Tongue (tissue), 2 donors: ENCODE data around the gene ZNF697. TPM values are rescaled to one million over a fixed set of nuclear protein-coding genes. Genes with fewer than 3 reads are reported as not detected.
A peak's percentile ranks its signal among the peaks of the same experiment; 100 is the strongest.
"Not testable (repeated sequence)": the region's sequence is repeated elsewhere in the genome, so short reads cannot be mapped to it uniquely, and the experiment has no call there.

Experiments
- DNase-seq: peaks from one replicate; pipeline ENCODE4 v3.0.0-alpha.2; 2015
- total RNA-seq: library from RNA; depleted of rRNA; stranded (reverse); fragments of >200 nt; gene quantifications from one replicate; pipeline ENCODE4 v1.2.3, GENCODE V29; 2014

ZNF697 gene
- total RNA-seq, 1 donor from 2014 or later: 15.0 TPM

DNA sequence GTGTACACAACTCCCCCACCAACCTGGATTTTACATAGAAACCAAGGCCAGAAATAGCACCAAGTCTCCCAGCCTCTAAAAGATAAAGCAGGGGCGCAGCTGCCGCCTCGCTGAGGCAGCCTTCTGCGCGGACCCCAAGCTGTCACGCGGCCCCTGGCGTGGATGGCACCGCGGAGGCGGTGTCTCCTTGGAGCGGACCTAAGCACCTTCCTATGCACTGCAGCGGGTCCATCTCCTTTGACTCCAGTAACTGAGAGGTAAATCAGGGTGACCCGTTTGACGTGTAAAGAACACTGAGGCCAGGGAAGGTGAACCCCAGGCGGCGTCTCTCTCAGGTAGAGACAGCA, 17.0 kb downstream of the ZNF697 start:
- DNase-seq: no peak

DNA sequence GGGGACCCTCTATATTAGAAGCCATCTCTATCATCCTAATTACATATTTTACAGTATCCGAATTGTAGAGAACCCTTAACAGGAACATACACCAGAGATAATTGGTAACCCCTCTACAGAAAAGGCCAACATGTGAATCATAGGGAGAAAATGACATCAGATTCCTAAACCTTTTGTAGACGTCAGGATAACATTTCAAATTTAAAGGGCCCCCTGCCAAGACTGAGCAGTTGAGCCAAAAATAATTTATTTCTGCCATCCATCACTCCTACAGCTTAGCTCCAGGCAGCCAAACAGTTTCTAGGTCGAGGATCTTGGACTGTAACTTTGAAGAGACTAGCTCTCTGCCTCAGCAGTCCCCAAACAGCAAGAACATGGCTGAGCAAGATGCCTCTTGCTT, 21.2 kb downstream of the ZNF697 start:
- DNase-seq: peak; percentile 55

DNA sequence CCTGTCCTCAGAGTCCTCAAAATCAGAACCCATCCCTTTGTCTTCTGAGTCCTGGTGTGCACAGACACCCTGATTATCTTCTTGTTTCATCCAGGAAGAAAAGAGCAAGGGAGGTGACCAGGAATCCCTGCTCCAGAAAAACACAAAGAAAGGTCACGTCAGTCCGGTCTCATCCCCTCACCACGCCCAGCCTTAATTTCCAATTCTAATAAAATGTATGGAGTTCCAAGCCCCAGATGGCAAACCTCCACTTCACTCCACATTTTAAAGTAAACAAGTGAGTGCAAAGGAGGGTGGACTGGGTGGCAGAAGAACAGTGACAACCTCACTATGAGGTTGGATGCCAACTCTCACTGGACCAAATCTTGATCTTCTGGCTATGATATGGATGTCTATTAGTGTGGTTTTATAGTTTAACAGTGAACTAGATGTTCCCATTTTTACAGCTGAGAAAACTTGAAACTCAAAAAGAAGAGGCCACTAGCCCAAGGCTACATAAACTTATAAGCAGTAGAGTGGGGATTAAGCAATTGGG, 22.0 kb downstream of the ZNF697 start:
- DNase-seq: no peak

DNA sequence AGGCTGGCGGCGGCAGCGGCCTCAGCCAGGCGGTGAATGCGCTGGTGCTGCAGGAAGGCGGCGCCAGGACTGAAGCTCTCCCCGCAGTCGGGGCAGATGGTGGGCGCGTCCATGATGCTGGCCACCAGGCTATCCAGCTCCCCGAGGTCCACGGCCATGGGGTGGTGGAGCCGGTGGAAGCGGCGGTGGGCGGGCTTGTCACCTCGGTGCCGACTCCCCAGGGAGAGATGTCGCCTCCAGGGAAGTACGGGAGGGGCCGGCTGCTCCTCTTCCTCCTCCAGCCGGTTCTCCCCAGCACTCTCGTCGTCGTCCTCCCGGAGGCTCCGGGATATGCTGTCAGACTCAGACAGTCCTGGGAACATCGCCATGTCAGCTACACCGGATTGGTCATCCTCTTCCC, 24.4 kb downstream of the ZNF697 start:
- no peak for DNase-seq

DNA sequence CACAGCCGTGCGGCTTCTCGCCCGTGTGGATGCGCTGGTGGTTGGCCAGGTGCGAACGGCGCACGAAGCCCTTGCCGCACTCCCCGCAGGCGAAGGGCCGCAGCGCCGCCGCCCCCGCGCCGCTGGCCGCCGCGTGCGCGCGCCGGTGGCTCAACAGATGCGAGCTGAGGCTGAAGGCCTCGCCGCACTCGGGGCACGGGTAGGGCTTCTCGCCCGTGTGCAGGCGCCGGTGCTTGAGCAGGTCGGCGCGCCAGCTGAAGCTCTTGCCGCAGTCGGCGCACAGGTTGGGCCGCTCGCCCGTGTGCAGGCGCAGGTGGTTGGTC, 24.9 kb downstream of the ZNF697 start:
- DNase-seq: no peak

DNA sequence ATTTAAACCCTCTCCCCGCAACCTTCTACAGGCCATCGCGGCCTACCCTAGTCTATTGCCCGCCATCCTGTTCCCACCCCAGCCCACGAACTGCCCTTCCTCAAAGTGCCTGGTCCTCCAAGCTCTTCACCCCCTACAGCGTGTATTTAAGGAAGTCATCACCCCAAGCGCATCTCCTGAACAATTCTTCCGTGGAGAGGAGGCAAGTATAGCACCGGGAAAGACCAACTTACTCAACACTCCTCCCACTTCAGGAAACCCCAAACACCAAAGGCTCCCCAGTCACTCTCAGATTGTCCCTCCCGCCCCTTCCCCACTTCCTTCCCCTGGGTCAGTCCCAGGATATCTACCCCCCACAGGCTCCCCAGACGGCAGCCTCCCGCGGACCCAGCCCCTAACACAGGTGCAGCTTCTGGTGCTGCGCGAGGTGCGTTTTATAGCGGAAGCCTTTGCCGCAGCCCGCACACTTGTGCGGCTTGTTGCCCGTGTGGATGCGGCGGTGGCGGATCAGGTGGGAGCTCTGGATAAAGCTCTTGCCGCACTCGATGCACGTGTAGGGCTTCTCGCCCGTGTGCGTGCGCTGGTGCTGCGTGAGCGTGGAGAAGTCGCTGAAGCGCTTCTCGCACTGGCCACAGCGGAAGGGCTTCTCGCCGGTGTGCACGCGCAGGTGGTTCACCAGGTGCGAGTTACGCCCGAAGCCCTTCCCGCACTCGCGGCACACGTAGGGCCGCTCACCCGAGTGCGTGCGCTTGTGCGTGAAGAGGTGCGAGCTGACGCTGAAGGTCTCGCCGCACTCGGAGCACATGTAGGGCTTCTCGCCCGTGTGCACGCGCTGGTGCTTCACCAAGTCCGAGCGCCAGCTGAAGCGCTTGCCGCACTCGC, 25.5 kb downstream of the ZNF697 start:
- DNase-seq: no peak

DNA sequence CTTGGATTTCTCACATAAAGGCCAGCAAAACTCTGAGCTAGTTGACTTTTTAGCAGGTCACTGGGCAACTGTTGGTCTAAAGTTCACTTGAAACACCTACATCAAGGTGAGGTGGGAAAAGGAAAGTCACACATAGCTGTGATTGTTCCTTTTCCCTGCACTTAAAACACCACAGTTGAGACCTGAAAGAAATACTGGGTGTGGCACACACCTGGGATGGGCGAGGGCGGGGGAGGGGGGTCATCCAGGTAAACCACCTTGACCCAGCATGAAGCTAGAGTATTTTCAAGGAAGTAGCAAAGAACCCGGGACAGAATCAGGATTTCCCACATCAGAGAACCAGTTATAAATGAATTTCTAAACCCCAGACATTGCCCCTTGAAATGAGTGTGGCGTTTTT, 26.4 kb downstream of the ZNF697 start:
- no peak for DNase-seq

DNA sequence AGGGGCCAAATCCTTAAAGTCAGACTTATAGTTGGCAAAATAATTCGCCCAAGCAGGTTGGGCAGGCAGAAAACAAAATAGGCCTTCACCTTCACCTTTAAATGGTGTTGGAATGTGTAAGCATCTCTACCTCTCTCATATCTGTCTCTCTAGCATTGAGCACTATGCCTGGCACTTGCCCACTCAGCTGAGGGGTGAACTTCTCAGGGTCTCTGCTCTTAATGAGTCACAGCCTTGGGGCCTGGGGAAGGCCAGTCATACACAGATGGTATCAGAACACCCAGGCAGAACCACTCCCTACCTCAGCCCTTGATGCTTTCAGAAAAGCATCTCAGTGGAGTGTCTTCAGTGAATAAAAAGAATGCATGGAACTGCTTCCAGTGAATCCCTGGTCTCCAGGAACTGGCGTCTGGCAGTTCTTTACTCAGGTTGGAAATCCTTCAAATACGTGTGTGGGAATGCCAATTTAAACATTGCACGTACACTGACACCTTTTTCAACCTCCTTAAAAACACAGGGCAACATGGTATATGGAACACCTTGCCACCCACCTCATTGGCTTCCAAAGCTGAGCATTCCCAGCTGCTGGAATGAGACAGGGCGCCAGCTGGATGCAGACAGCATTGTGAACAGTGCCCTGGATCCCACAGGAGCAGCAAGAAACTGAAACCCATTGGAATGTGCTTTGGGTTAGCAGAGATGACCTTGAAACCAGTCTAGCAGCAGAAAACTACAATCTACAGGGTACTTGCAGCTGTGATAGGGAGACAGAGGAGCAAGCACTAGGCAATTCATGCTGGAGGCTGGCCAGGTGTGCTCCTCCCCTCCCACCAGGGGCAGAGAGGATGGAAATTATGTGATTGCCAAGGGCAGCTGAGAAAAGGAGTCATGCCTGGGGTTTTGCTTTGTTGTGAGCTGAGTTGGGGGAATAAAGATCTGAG, 30.0 kb downstream of the ZNF697 start:
- DNase-seq: peak; percentile 85

DNA sequence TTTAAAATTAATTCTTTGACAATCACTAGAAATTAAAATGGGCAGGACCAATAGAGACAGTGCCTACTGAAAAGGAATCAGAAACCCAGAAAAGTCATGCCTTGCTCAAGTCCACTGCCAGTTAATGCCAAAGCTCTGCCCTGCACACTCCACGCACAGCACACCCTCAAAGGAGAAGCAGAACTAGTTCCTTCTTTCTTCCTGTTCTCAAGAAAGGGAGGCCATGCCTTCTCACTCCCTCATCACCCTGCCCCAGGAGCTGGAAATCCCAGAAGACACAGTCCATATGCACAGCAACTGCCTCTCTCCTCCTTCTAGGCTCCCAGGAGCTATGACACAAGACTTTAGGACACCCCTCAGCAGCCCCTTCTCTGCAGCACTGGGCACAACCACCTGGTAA, 31.3 kb downstream of the ZNF697 start:
- DNase-seq: not testable (repeated sequence)

DNA sequence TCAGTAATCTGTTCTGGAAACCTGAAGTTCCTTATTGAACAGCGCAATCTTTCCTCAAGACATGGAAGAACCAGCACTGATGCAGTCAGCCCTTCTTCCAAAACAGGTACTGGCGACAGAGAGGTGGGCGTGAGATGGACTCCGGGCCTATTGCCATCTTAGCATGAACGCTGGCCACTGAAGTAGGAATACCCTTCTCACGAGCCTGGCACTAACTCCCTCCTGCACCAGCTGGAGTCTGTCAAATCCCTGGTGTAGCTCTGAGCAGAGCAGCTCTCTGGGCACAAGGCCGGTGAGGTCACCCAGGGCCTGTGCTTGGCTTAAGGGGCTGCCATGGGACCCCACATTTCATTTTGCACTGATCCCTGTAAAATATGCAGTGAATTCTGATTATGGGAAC, 33.0 kb downstream of the ZNF697 start:
- DNase-seq: not testable (repeated sequence)

DNA sequence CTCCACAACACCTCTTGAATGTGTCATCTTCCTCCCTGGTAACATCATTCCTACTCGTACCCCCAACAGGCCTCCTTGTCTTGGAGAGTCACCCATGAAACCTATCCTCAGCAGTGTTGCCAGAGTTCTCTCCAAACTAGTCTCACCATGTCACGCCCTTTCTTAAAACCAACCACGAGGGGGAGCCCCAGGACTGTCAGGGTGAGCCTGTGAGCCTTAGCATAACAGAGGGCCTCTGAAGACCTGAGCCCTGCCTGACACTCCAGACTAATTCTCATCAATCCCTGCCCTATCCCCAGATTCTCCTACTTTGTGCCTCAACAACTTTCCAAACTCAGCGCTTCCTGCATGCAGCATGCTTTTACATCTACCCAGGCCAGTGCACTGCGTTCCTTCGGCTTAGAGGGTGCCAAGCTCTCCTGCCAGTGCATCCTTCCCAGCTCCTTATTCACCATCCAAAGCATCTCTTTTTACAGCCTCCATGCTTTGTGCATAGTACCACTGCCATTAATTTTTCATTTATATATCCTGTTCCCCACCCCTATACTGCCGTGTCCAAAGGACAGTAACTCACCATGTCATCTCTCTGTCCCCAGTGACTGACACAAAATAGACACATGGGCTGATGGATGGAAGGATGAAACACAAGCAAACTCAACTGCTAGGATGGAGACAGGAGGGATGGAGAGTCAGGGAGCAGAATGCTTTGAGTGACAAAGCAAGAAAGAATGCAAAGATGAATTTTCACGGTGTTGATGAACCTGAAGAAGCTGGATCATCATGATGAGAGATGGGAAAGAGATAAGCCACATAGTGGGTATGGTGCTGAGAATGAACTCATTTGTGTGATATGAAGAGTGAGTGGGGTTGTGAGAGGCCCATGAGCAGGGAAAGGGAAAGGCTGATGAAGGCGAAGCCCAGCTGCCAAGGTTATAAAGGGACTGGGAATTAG, 34.0 kb downstream of the ZNF697 start:
- DNase-seq: peak; percentile 95

DNA sequence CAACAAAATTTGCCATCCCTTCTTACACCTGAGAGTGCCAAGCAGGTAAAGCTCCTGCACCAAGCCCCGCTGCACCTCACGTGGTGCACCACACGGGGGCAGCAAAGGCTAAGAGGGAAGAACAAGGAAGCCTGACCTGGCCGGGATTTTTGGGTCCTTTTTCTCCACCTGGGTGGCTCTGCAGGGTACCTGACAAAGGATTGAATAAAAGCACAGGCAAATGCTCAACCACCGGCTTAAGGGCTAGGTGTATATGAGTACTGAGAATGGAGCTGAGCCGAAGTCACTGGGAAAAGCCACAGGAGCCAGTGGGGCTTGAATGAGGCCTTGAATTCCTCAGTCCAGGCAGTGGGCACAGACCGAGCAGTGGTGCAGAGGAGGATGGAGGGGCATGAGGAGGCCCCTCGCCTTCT, 36.4 kb downstream of the ZNF697 start:
- DNase-seq: peak; percentile 71

DNA sequence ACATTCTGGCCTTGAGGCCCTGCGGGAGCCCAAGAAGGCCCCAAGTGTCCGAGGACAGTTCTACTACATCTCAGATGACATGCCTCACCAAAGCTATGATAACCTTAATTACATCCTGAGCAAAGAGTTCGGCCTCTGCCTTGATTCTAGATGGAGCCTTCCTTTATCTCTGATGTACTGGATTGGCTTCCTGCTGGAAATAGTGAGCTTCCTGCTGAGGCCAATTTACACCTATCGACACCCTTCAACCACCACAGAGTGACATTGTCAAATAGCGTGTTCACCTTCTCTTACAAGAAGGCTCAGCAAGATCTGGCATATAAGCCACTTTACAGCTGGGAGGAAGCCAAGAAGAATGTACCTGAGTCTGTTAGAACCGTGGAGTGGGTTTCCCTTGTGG, 39.2 kb downstream of the ZNF697 start:
- not testable (repeated sequence) for DNase-seq

DNA sequence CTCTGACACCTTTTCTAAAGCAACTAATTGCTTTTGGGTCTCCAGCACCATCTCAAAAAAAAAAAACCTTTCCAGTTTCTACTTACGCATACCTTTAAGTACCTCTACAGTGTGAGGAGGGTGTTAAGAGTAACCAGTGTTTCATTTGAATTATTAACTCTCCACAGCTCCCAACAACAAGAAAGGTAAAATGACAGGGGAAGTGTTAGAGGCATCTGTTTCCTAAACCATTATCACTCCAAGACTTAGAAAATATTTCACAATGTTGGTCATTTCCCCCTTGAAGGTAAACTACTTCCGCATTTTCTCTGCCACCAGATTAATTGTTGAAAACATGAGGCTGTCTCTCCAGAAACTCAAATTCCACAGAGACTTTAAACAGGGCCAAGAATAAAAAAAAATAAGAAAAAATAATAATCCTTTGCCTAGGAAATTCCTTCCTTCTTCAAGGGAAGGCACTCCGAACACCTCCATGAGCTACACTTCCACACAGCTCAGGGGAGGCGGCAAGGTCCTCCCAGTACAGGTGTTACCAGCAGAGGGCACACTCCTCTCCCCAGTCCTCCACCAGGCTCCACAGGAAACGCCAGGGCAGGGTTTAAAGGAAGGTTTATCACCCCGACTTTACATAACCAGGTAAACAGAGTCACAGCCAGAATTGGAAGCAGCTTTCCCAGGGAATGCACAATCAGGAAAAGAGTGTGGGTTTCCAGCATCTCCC, 40.8 kb downstream of the ZNF697 start:
- not testable (repeated sequence) for DNase-seq

DNA sequence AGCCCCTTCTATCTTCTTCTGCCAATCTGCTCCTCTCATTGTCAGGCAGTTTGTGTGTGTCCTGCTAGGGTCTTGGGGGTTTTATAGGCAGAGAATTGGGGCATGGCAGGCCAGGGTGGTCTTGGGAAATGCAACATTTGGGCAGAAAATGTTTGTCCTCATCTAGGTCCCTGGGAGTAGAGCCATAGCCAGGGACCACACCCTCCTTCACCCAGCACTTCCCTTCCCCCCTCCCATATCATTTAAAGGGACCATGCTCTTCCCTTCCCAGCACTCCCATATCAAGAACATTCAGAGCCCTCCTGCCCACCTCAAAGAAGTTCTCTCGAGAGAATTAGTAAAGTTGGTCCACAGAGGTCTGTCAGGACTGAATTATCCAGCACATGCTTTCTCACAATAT, 41.7 kb downstream of the ZNF697 start:
- no peak for DNase-seq

DNA sequence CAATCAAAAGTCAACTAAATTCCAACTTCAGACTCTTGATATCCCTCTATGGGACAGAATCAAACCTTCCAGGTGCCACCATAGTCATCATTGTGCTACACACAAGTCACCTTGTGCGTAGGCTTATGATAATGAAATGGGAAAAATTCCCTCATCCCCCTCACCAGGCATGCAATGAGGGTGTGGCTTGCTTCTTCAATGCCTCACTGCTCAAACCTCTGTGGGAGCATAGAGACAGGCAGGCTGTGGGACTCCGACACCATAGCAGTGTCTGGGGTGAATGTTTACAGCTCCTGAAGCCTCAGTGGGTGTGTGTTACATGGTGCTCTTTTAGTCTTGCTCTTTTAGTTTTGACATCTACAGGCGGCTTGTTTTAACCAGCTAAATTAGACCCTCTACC, 42.4 kb downstream of the ZNF697 start:
- DNase-seq: no peak

DNA sequence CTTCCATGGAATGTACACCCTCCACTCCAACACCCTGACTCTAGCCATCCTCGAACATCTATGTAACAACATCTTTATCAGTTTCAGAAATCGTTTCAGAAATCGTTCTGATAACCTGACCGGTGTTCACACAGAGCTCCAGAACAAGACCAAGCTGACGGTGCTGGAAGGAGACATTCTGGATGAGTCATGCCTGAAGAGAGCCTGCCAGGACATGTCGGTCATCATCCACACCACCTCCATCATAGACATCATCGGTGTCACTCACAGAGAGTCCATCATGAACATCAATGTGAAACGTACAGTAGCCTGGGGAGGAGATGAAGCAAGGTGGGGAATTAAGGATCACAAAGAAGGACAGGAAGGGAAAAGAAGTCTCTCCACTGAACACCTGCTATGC, 43.0 kb downstream of the ZNF697 start:
- DNase-seq: not testable (repeated sequence)

DNA sequence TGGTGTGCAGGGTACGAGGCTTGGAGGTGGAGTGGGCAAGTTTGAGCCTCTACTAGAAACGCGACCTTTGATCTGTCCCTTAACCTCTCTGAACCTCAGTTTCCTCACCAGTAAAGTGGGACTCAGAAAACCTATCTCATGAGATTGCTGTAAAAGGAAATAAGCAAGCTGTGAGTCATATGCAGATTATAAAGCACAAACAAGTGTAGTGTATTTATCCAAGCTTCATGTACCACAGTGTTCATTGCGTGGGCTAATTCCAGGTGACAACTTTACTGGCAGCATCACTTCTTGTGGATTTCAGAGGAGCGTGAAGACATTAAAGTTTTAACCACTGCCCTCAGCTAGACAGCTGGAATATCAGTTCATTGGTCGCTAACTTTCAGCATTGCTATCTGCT, 44.4 kb downstream of the ZNF697 start:
- DNase-seq: no peak

DNA sequence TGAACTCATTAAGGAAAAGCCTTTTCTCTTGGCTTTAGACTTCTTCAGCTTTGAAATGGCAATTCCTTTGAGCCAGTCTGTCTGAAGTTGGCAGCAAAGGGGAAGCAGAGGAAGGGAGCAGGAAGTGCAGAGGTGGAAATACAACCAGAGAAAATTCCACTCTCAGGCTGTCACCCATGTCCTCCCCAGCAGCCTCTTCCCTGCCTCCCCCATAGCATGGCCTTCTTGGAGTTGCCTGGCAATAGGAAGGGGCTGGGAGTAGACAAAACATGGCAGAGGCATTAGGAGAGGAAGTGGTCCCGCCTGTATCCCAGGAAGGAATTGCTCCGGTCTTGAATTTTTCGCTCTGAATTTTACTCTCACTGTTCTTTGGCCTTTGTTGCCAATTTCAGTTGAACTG, 44.8 kb downstream of the ZNF697 start:
- not testable (repeated sequence) for DNase-seq

DNA sequence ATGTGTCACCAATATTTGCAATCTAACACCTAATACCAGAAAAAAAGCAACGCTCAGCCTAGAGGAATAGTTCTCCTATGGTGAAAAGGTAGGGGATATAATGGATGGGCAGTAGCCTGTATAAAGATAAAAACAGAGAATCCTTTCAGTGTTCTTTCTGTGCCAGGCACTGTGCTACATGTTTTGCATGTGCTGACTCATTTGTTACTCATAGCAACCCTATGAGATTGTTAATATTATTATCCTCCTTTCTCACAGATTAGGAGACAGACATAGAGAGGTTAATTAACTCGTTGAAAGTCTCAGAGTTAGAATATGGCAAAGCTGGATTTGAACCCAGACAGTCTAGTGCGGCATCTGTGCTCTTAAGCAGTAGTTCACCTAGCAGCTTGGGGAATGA, 45.3 kb downstream of the ZNF697 start:
- DNase-seq: not testable (repeated sequence)

DNA sequence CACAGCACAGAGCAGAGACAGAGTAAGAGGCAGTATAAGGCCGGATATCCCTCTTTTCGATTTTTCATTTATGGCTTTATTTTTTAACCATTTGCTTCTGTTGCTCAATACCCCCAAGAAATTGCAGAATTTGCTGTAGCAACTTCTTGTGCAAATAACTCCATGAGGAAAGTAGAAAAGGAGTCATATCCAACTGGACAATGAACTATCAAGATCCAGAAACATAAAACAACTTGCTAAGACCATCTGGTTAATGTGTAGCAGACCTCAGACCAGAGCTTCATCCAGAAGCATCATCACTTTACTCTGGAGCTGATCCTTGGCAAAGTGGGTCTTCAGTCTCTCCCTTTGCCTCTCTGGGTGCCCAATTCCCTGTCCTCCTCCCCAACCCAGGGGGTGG, 45.9 kb downstream of the ZNF697 start:
- DNase-seq: no peak
